ENCODE results near the gene HUNK. TPM values are rescaled to one million over a fixed set of nuclear protein-coding genes. Genes with fewer than 3 reads are reported as not detected.
"Not testable (repeated sequence)": the region's sequence is repeated elsewhere in the genome, so short reads cannot be mapped to it uniquely, and the experiment has no call there.

HUNK gene
- total and polyA plus RNA-seq, 5 experiments from 2014 or later = 0.05 to 0.74 (median 0.23) TPM; not detected in 2

GRCh38 chr21:31850886-31851285 is 21.9 kb upstream of the HUNK start:
- peaks cover 0 to 8% (median 0%) of the 10 kb centered on the region in 9 donors for H3K9me3 Mint-ChIP-seq
- H3K27ac Mint-ChIP-seq = no peak overlapping the region
- POLR2A ChIA-PET = no interaction called here
- DNase-seq (no peak), ATAC-seq (no peak)
- no peak overlapping the region for H3K4me3 Mint-ChIP-seq
- H3K27me3 Mint-ChIP-seq = peaks cover 5 to 28% (median 12%) of the 10 kb centered on the region in 5 donors
- peaks cover 0 to 5% (median 0%) of the 10 kb centered on the region in 3 donors for H3K36me3 Mint-ChIP-seq
- no peaks in the 10 kb centered on the region for H3K4me1 Mint-ChIP-seq

- Mint-ChIP-seq H3K27ac (no peak overlapping the region), H3K27me3 (peaks cover 9 to 13% (median 10%) of the 10 kb centered on the region in 5 donors), H3K4me3 (no peak overlapping the region), H3K4me1 (no peaks in the 10 kb centered on the region), H3K9me3 (peaks cover 0 to 6% (median 0%) of the 10 kb centered on the region in 9 donors), H3K36me3 (peaks cover 0 to 5% (median 0%) of the 10 kb centered on the region in 3 donors)
- DNase-seq = no peak
- POLR2A ChIA-PET = no interaction called here
- ATAC-seq = no peak
Measured at GRCh38 chr21:31855180-31855579, 17.6 kb upstream of the HUNK start.

DNA sequence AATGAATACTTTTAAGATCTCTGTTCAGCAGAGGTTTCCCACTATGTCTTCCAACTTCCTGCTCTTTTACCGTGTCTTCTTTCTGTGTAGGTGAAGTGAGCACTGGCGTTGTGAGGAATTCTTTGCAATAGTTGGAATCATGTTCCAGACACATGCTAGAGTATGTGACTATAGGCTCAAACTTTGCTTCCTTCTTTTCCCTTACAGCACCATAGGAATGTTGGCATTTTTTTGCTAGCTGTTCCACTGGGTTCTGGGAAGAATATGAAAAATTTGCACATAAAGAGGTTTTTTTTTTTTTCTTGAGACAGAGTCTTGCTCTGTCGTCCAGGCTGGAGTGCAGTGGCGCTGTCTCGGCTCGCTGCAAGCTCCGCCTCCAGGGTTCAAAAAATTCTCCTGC is 15.7 kb upstream of the HUNK start:
- Mint-ChIP-seq H3K27ac (no peak overlapping the region), H3K9me3 (peaks cover 0 to 4% (median 0%) of the 10 kb centered on the region in 9 donors), H3K4me3 (no peak overlapping the region), H3K4me1 (no peaks in the 10 kb centered on the region), H3K36me3 (no peaks in the 10 kb centered on the region), H3K27me3 (peaks cover 3 to 14% (median 9%) of the 10 kb centered on the region in 5 donors)
- ATAC-seq (no peak), DNase-seq (no peak)
- POLR2A ChIA-PET = no interaction called here

DNA sequence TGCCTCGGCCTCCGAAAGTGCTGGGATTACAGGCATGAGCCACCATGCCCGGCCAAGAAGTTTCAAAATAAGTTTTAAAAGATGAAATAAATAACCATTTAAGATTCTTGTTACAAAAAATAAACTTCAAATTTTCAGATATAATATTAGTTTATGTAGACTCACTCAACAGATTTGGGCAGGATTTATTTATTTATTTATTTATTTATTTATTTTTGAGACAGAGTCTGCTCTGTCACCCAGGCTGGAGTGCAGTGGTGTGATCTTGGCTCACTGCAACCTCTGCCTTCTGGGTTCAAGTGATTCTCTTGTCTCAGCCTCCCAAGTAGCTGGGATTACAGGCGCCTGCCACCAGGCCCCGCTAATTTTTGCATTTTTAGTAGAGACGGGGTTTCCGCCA is 15.2 kb upstream of the HUNK start:
- H3K4me1 Mint-ChIP-seq, H3K36me3 Mint-ChIP-seq, H3K9me3 Mint-ChIP-seq, DNase-seq, H3K4me3 Mint-ChIP-seq, POLR2A ChIA-PET, ATAC-seq, H3K27ac Mint-ChIP-seq: not testable (repeated sequence)
- H3K27me3 Mint-ChIP-seq = peaks cover 3 to 14% (median 9%) of the 10 kb centered on the region in 5 donors

DNA sequence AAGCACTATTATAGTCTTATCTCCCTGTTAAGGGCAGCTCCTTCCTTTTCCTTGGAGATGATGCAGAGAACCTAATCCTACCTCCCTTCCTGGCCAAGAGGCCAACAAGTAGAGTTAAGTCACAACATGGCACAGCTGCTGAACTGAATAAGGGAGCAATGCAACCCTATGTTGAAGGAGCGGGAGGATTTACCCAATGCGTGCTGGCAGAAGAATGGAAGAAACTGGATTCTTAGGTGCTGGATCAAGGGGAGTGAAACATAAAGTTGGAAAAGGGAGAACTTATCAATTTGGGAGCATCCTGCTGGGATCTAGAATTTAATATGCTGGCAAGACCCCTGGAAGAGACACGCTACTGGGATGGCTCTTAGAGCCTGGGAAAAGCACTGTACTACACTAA is 12.0 kb upstream of the HUNK start:
- H3K36me3 Mint-ChIP-seq = no peaks in the 10 kb centered on the region
- no peak overlapping the region for H3K4me3 Mint-ChIP-seq
- H3K27ac Mint-ChIP-seq = no peak overlapping the region
- H3K27me3 Mint-ChIP-seq = peaks cover 2 to 14% (median 9%) of the 10 kb centered on the region in 5 donors
- no peak for ATAC-seq
- no peak for DNase-seq
- H3K4me1 Mint-ChIP-seq = no peaks in the 10 kb centered on the region
- POLR2A ChIA-PET = no interaction called here
- no peaks in the 10 kb centered on the region for H3K9me3 Mint-ChIP-seq

GRCh38 chr21:31862078-31862477 is 10.7 kb upstream of the HUNK start:
- DNase-seq (no peak), ATAC-seq (no peak)
- no peak overlapping the region for H3K4me3 Mint-ChIP-seq
- POLR2A ChIA-PET = no interaction called here
- no peak overlapping the region for H3K27ac Mint-ChIP-seq
- H3K9me3 Mint-ChIP-seq = no peaks in the 10 kb centered on the region
- no peaks in the 10 kb centered on the region for H3K4me1 Mint-ChIP-seq
- peaks cover 2 to 14% (median 9%) of the 10 kb centered on the region in 5 donors for H3K27me3 Mint-ChIP-seq
- H3K36me3 Mint-ChIP-seq = no peaks in the 10 kb centered on the region

- DNase-seq (no peak), ATAC-seq (no peak)
- Mint-ChIP-seq H3K36me3 (no peaks in the 10 kb centered on the region), H3K27me3 (peaks cover 7 to 25% (median 20%) of the 10 kb centered on the region in 5 donors), H3K9me3 (no peaks in the 10 kb centered on the region), H3K4me1 (no peaks in the 10 kb centered on the region), H3K4me3 (no peak overlapping the region), H3K27ac (no peak overlapping the region)
- POLR2A ChIA-PET = no interaction called here
Measured at GRCh38 chr21:31865429-31865970, 7.3 kb upstream of the HUNK start.

DNA sequence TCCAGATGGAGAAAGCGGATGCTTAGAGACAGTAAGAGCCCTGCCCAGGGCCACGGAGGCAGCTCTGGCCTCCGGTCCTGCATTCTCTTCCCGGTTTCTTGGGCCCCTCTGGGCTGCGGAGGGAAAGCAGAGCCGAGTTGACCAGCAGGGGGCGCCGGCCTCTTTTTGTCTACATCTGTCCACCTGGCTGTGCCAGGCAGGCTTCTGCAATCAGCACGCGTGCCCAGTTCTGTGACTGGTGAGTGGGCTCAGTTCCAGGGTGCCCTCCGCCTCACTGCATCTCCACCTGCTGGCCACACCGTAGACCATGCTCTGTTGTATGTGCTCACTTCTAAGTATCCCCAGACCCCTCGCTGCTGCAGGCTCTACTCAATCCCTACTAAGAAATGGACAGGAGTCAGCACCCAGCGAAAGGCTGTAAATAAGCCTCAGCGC is 6.7 kb upstream of the HUNK start:
- DNase-seq = peak; percentile 52 to 84 (median 66)
- Mint-ChIP-seq H3K27me3 (peaks cover 9 to 25% (median 20%) of the 10 kb centered on the region in 5 donors), H3K4me1 (no peaks in the 10 kb centered on the region), H3K4me3 (no peak overlapping the region), H3K36me3 (no peaks in the 10 kb centered on the region), H3K27ac (no peak overlapping the region), H3K9me3 (no peaks in the 10 kb centered on the region)
- ATAC-seq = peak; percentile 76 to 91
- POLR2A ChIA-PET = no interaction called here

- Mint-ChIP-seq H3K27ac (no peak overlapping the region), H3K9me3 (no peaks in the 10 kb centered on the region), H3K4me1 (peaks cover 7 to 13% (median 9%) of the 10 kb centered on the region in 4 donors), H3K36me3 (no peaks in the 10 kb centered on the region), H3K4me3 (no peak overlapping the region), H3K27me3 (peaks cover 23 to 41% (median 39%) of the 10 kb centered on the region in 5 donors)
- POLR2A ChIA-PET = no interaction called here
- ATAC-seq = no peak
- no peak for DNase-seq
Measured at GRCh38 chr21:31869750-31870149, 3.1 kb upstream of the HUNK start.

GRCh38 chr21:31870472-31871193 is 2.2 kb upstream of the HUNK start:
- ATAC-seq = no peak
- POLR2A ChIA-PET = no interaction called here
- Mint-ChIP-seq H3K27me3 (peaks cover 26 to 49% (median 41%) of the 10 kb centered on the region in 5 donors), H3K4me1 (peaks cover 7 to 13% (median 9%) of the 10 kb centered on the region in 4 donors), H3K4me3 (no peak overlapping the region), H3K36me3 (no peaks in the 10 kb centered on the region), H3K9me3 (no peaks in the 10 kb centered on the region), H3K27ac (peak overlapping the region in 1 of 10 donors; percentile 42)
- DNase-seq = no peak

- H3K9me3 Mint-ChIP-seq, ATAC-seq, H3K27ac Mint-ChIP-seq, H3K36me3 Mint-ChIP-seq, DNase-seq: not testable (repeated sequence)
- Mint-ChIP-seq H3K4me1 (peaks cover 7 to 13% (median 9%) of the 10 kb centered on the region in 4 donors), H3K27me3 (peaks cover 29 to 54% (median 47%) of the 10 kb centered on the region in 5 donors), H3K4me3 (peak overlapping the region in 6 of 10 donors; percentile 45 to 86 (median 74))
- POLR2A ChIA-PET = interaction anchor here (0.7 kb wide), 1 partner anchor 18 kb away, joined by 3 read pairs; no protein-coding TSS in a partner anchor
Measured at GRCh38 chr21:31871371-31871770, 1.4 kb upstream of the HUNK start.

DNA sequence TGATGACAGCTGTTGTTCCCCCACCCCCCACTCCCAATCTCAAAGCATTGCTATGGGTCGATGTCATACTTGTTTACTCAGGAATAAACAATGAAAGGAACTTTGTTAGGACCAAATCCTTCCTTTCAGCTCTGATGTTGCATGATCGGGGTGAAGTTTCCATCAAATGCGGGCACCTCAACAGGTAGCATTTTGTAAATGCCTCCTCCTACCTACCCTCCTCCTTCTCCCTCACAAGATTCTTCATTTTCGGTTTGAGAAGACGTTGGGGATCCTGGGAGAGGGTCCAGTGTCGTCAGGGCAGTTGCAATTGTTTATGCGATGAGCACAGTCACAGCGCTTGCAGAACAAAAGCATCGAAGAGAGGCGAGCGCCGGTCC is 758 bp upstream of the HUNK start:
- H3K4me1 Mint-ChIP-seq = peaks cover 7 to 13% (median 9%) of the 10 kb centered on the region in 4 donors
- POLR2A ChIA-PET = no interaction called here
- DNase-seq (no peak), ATAC-seq (no peak)
- no peaks in the 10 kb centered on the region for H3K9me3 Mint-ChIP-seq
- H3K36me3 Mint-ChIP-seq = no peaks in the 10 kb centered on the region
- peak overlapping the region; percentile 67 to 89 (median 82) for H3K4me3 Mint-ChIP-seq
- H3K27ac Mint-ChIP-seq = peak overlapping the region in 1 of 10 donors; percentile 49
- peaks cover 29 to 57% (median 47%) of the 10 kb centered on the region in 5 donors for H3K27me3 Mint-ChIP-seq

DNA sequence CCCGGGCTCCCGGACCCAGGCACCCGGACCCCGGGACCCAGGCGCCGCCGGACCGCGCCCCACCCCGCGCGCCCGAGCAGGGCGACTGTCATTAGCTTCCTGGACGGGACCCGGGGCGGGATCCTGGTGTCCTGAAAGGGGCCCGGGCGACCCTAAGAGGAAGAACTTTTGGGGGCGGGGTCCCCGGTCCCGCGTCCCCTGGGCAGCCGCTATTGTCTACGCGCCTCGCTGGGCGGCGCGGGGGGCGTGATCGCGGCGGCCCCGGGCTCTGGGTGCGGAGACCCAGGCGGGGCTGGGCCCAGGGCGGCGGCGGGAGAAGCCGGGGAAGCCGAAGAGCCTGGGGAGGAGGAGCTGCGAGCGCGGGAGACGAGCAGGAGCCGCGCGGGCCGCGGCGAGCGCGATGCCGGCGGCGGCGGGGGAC is 465 bp downstream of the HUNK start:
- peak in 3 of 10 donors; percentile 4 to 9 (median 7) for DNase-seq
- Mint-ChIP-seq H3K4me1 (peaks cover 7 to 13% (median 9%) of the 10 kb centered on the region in 4 donors), H3K36me3 (no peaks in the 10 kb centered on the region), H3K27ac (no peak overlapping the region), H3K27me3 (peaks cover 31 to 66% (median 46%) of the 10 kb centered on the region in 5 donors), H3K9me3 (no peaks in the 10 kb centered on the region), H3K4me3 (peak overlapping the region in 1 of 10 donors; percentile 67)
- peak in 1 of 2 donors; percentile 49 for ATAC-seq
- POLR2A ChIA-PET = interaction anchor here (0.7 to 1.3 kb wide), 4 partner anchors 78 to 392 kb away, joined by 3 read pairs; no protein-coding TSS in a partner anchor
